ENCODE measurements around the gene KCNJ18.
"Not testable (repeated sequence)": the region's sequence is repeated elsewhere in the genome, so short reads cannot be mapped to it uniquely, and the experiment has no call there.

GRCh38 chr17:21733931-21734330 lies 41.6 kb downstream of the KCNJ18 start:
- TF ChIP-seq CTCF (IDR thresholded peaks at IDR 0.05; ENCODE audit: poor library complexity); EZH2phosphoT487 (IDR thresholded peaks at IDR 0.05; ENCODE audit: low read depth, severe bottlenecking, unreplicated experiment); EZH2 (IDR thresholded peaks at IDR 0.05; ENCODE audit: borderline replicate concordance): not testable (repeated sequence)
